ENCODE measurements around the gene PEX5L. TPM values are rescaled to one million over a fixed set of nuclear protein-coding genes. Genes with fewer than 3 reads are reported as not detected.

The PEX5L gene
- total and polyA plus RNA-seq, 12 donors, result 0.01 to 0.94 (median 0.36) TPM; not detected in 3

DNA sequence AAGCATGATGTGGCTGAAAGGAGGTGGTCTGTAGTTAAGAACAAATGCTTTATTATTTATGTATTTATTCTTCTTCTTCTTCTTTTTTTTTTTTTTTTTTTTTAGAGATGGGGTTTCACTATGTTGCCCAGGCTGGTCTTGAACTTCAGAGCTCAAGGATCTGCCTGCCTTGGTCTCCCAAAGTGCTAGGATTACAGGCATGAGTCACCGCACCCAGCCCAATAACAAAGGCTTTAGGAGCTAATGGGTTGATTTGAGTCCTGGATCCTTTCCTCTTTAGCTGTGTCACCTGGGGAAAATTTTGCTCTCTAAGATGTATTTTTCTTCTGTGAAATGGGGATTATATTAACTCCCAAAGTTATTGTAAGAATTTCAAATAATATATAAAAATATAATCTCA is 168.8 kb downstream of the PEX5L start:
- ATAC-seq (no peak), DNase-seq (no peak)
- intact Hi-C loops (cut with DNase I), result no loop called here
- Histone ChIP-seq H3K27ac (no peak overlapping the region), H3K36me3 (no peaks in the 10 kb centered on the region), H3K4me1 (no peaks in the 10 kb centered on the region), H3K4me3 (no peak overlapping the region), H3K9me3 (no peaks in the 10 kb centered on the region), H3K27me3 (no peaks in the 10 kb centered on the region)
- TF ChIP-seq, protein P1, sequence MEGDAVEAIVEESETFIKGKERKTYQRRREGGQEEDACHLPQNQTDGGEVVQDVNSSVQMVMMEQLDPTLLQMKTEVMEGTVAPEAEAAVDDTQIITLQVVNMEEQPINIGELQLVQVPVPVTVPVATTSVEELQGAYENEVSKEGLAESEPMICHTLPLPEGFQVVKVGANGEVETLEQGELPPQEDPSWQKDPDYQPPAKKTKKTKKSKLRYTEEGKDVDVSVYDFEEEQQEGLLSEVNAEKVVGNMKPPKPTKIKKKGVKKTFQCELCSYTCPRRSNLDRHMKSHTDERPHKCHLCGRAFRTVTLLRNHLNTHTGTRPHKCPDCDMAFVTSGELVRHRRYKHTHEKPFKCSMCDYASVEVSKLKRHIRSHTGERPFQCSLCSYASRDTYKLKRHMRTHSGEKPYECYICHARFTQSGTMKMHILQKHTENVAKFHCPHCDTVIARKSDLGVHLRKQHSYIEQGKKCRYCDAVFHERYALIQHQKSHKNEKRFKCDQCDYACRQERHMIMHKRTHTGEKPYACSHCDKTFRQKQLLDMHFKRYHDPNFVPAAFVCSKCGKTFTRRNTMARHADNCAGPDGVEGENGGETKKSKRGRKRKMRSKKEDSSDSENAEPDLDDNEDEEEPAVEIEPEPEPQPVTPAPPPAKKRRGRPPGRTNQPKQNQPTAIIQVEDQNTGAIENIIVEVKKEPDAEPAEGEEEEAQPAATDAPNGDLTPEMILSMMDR (IDR thresholded peaks at IDR 0.05), result no peak
- WGBS, 2 donors, result 92 to 95% methylated on average over 1 of the region's 1 CpG

DNA sequence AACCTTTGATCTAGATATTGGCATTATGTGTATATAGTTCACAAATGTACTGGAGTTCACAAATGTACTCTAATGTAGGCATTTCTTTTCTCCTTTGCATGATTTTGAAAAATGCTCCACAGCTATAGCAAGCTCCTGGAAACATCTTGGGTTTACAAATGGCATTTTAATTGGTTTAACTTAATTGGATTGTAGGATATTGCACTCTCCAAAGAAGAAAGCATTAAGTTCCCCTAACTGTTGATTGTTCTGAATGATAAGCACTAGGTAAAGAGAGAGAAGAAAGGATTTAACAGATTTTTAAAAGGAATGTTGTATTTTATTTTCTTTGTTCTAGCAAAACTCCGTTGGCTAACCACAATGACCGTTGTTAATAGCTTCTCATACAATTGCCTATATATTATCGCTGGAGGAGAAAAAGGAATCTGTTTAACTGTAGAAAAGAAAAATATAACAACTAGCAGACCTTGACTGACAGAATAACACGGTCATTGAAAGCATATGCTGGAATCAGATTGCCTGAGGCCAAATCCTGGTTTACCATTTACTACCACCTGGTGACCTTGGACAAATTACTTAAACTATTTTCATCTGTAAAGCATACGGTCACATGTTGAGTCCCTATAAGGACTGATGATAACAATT is 170.8 kb downstream of the PEX5L start:
- H3K4me1 ChIP-seq, result no peaks in the 10 kb centered on the region
- no peak for ATAC-seq
- no peak for DNase-seq
- no peaks in the 10 kb centered on the region for H3K9me3 ChIP-seq
- TF ChIP-seq, protein P1 (IDR thresholded peaks at IDR 0.05), result no peak
- H3K27ac ChIP-seq, result no peak overlapping the region
- no peaks in the 10 kb centered on the region for H3K36me3 ChIP-seq
- intact Hi-C loops (cut with DNase I), result no loop called here
- 70 to 80% methylated on average over 5 of the region's 5 CpGs for WGBS, 2 donors
- H3K4me3 ChIP-seq, result no peak overlapping the region
- no peaks in the 10 kb centered on the region for H3K27me3 ChIP-seq

DNA sequence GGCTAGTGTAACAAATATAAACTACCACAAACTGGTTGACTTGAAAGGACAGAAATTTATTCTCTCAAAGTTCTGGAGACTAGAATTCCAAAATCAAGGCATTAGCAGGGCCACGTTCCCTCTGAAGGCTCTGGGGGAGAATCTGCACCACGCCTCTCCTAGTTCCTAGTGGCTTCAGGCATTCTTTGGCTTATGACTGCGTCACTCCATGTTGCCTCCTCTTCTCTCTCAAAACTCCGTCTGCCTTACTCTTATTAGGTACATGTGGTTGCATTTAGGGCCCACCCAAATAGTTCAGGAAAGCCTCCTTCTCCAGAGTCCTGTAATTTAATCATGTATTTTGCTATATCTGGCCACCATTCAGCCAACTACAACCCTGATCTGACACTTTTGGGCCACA is 174.8 kb downstream of the PEX5L start:
- Histone ChIP-seq H3K27me3 (no peaks in the 10 kb centered on the region), H3K27ac (no peak overlapping the region), H3K4me1 (no peaks in the 10 kb centered on the region), H3K9me3 (no peaks in the 10 kb centered on the region), H3K4me3 (no peak overlapping the region), H3K36me3 (no peaks in the 10 kb centered on the region)
- WGBS, 2 donors, result 87 to 91% methylated on average over 4 of the region's 4 CpGs
- DNase-seq (no peak), ATAC-seq (no peak)
- TF ChIP-seq, protein P1 (IDR thresholded peaks at IDR 0.05), result no peak
- intact Hi-C loops (cut with DNase I), result no loop called here

DNA sequence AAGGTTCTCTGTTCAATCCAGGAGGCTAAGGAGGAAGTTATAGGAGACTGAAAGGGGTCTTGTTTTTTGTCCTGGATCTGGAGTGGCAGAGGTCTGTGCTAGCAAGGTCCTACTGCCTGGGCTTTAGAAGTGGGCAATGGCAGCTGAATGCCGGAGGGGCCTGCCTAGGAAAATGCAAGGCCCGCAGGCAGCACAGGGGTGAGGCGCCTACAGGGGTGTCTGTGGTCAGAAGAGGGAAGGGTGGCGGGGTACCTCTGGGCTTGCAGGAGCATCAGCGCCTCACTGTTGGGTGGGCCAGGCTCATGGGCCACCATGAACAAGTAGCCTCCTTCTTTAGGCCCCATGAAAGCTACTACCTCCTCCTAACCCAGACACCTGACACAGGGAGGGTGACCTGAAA is 175.4 kb downstream of the PEX5L start:
- Histone ChIP-seq H3K4me1 (no peaks in the 10 kb centered on the region), H3K27ac (no peak overlapping the region), H3K36me3 (no peaks in the 10 kb centered on the region), H3K9me3 (no peaks in the 10 kb centered on the region), H3K27me3 (no peaks in the 10 kb centered on the region), H3K4me3 (no peak overlapping the region)
- 94 to 97% methylated on average over 5 of the region's 5 CpGs for WGBS, 2 donors
- DNase-seq (no peak), ATAC-seq (no peak)
- TF ChIP-seq, protein P1 (IDR thresholded peaks at IDR 0.05), result no peak
- intact Hi-C loops (cut with DNase I), result no loop called here

All from heart right ventricle (tissue), 16 donors.